Effector memory CD4-positive, alpha-beta T cell (primary cell): ENCODE data around the gene JPH3.

Experiments
- DNase-seq, 3 donors: peaks; one replicate each; pipeline ENCODE4 v3.0.0-alpha.2; 2020
- H3K27ac ChIP-seq: 2 replicates; pipeline ENCODE4 v1.7.0; 2013; ENCODE audit warnings: mild to moderate bottlenecking, low read length, moderate library complexity; ENCODE audit not compliant: insufficient read depth, poor library complexity, severe bottlenecking
- H3K27me3 ChIP-seq: replicated peaks from 2 replicates; pipeline ENCODE4 v1.7.0; 2013; ENCODE audit warnings: mild to moderate bottlenecking, low read length; ENCODE audit not compliant: insufficient read depth, control insufficient read depth, poor library complexity, severe bottlenecking
- H3K36me3 ChIP-seq: 2 replicates; pipeline ENCODE4 v1.7.0; 2013; ENCODE audit warnings: mild to moderate bottlenecking, low read length, moderate library complexity; ENCODE audit not compliant: control insufficient read depth, insufficient read depth
- H3K4me1 ChIP-seq: 2 replicates; pipeline ENCODE4 v1.7.0; 2013; ENCODE audit warnings: low read length, mild to moderate bottlenecking; ENCODE audit not compliant: control insufficient read depth, insufficient read depth, poor library complexity, severe bottlenecking
- H3K4me3 ChIP-seq: 2 replicates; pipeline ENCODE4 v1.7.0; 2013; ENCODE audit warnings: low read length, low read depth, mild to moderate bottlenecking; ENCODE audit not compliant: insufficient read depth, poor library complexity, severe bottlenecking
- H3K9me3 ChIP-seq: 2 replicates; pipeline ENCODE4 v1.7.0; 2013; ENCODE audit warnings: mild to moderate bottlenecking, low read length, moderate library complexity; ENCODE audit not compliant: control insufficient read depth

The JPH3 gene

GRCh38 chr16:87645802-87646201, 43.5 kb downstream of the JPH3 start:
- no peaks in the 10 kb centered on the region for H3K27me3 ChIP-seq
- H3K4me1 ChIP-seq = no peaks in the 10 kb centered on the region
- no peaks in the 10 kb centered on the region for H3K9me3 ChIP-seq
- H3K36me3 ChIP-seq = no peaks in the 10 kb centered on the region
- H3K4me3 ChIP-seq = no peak overlapping the region
- no peak for DNase-seq
- no peak overlapping the region for H3K27ac ChIP-seq

- Histone ChIP-seq H3K4me1 (no peaks in the 10 kb centered on the region), H3K36me3 (no peaks in the 10 kb centered on the region), H3K27me3 (no peaks in the 10 kb centered on the region), H3K9me3 (no peaks in the 10 kb centered on the region), H3K27ac (no peak overlapping the region), H3K4me3 (no peak overlapping the region)
- DNase-seq = no peak
Measured at GRCh38 chr16:87647431-87648185, 45.3 kb downstream of the JPH3 start.

DNA sequence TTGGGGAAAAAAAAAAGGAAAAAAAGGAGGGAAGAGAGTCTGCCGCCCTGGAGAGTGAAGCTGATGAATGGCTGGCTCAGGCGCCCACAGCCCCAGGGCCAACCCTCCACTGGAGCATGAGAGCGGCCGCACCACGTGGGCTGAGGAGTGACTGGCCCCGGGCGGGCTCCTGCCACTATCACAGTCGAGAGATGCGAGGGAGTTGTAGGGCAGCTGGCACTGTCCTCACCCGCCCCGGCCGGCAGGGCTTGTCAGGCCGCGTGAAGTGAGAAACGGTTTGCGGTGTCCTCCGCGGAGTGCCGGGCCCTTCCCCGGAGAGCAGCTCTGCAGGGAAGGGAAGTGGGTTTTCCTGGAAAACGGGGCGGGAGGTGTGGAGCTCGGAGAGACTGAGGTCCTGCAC, 45.9 kb downstream of the JPH3 start:
- Histone ChIP-seq H3K27ac (no peak overlapping the region), H3K9me3 (no peaks in the 10 kb centered on the region), H3K4me1 (no peaks in the 10 kb centered on the region), H3K36me3 (no peaks in the 10 kb centered on the region), H3K27me3 (no peaks in the 10 kb centered on the region), H3K4me3 (no peak overlapping the region)
- no peak for DNase-seq

- Histone ChIP-seq H3K4me1 (no peaks in the 10 kb centered on the region), H3K4me3 (no peak overlapping the region), H3K9me3 (no peaks in the 10 kb centered on the region), H3K27me3 (no peaks in the 10 kb centered on the region), H3K36me3 (no peaks in the 10 kb centered on the region), H3K27ac (no peak overlapping the region)
- no peak for DNase-seq
Measured at GRCh38 chr16:87648698-87649487, 46.6 kb downstream of the JPH3 start.

- Histone ChIP-seq H3K27me3 (no peaks in the 10 kb centered on the region), H3K27ac (no peak overlapping the region), H3K9me3 (no peaks in the 10 kb centered on the region), H3K36me3 (no peaks in the 10 kb centered on the region), H3K4me3 (no peak overlapping the region), H3K4me1 (no peaks in the 10 kb centered on the region)
- no peak for DNase-seq
Measured at GRCh38 chr16:87652386-87652785, 50.1 kb downstream of the JPH3 start.

GRCh38 chr16:87652799-87653198, 50.5 kb downstream of the JPH3 start:
- H3K9me3 ChIP-seq = no peaks in the 10 kb centered on the region
- no peak overlapping the region for H3K4me3 ChIP-seq
- no peak for DNase-seq
- no peaks in the 10 kb centered on the region for H3K27me3 ChIP-seq
- no peaks in the 10 kb centered on the region for H3K36me3 ChIP-seq
- no peaks in the 10 kb centered on the region for H3K4me1 ChIP-seq
- H3K27ac ChIP-seq = no peak overlapping the region

- no peaks in the 10 kb centered on the region for H3K4me1 ChIP-seq
- H3K27ac ChIP-seq = no peak overlapping the region
- H3K27me3 ChIP-seq = no peaks in the 10 kb centered on the region
- no peak for DNase-seq
- H3K4me3 ChIP-seq = no peak overlapping the region
- no peaks in the 10 kb centered on the region for H3K36me3 ChIP-seq
- H3K9me3 ChIP-seq = no peaks in the 10 kb centered on the region
Measured at GRCh38 chr16:87653234-87653633, 50.9 kb downstream of the JPH3 start.

GRCh38 chr16:87654826-87655225, 52.5 kb downstream of the JPH3 start:
- DNase-seq = no peak
- H3K4me1 ChIP-seq = no peaks in the 10 kb centered on the region
- no peaks in the 10 kb centered on the region for H3K36me3 ChIP-seq
- H3K27ac ChIP-seq = no peak overlapping the region
- no peak overlapping the region for H3K4me3 ChIP-seq
- H3K27me3 ChIP-seq = no peaks in the 10 kb centered on the region
- no peaks in the 10 kb centered on the region for H3K9me3 ChIP-seq

GRCh38 chr16:87656328-87656727, 54.0 kb downstream of the JPH3 start:
- Histone ChIP-seq H3K9me3 (no peaks in the 10 kb centered on the region), H3K27ac (no peak overlapping the region), H3K4me1 (no peaks in the 10 kb centered on the region), H3K27me3 (no peaks in the 10 kb centered on the region), H3K36me3 (no peaks in the 10 kb centered on the region), H3K4me3 (no peak overlapping the region)
- no peak for DNase-seq

DNA sequence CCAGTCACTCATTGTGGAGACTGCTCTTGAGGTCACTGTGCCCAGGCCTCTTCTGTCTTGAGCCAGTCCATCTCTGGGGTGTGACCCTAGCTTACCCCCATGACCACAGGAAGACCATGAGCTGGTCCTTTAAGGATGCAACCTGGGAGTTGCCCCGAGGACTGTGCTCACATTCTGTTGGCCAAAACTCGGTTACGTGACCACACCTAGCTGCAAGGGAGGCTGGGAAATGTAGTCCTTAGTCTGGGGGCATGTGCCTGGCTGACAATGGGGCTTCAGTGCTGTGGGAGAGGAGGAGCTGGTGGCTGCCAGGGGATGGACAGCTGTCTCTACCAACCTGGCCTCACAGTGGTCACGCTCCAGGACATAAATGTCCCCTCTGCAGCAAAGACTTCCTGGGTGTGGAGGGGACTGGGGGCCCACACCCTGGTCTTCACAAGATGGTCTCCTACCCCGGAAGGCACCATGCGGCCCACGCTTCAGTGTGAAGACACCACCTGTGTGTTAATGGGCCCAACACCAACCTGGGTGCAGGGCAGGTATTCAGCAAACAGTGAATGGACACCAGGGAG, 55.4 kb downstream of the JPH3 start:
- Histone ChIP-seq H3K27me3 (no peaks in the 10 kb centered on the region), H3K4me3 (no peak overlapping the region), H3K4me1 (no peaks in the 10 kb centered on the region), H3K9me3 (no peaks in the 10 kb centered on the region), H3K27ac (no peak overlapping the region), H3K36me3 (no peaks in the 10 kb centered on the region)
- no peak for DNase-seq
